Measurements from ENCODE around the gene GALNT7. TPM values are rescaled to one million over a fixed set of nuclear protein-coding genes. Genes with fewer than 3 reads are reported as not detected.

Gene GALNT7
- polyA plus RNA-seq, 1 donor, result 47.0 TPM

- H3K4me3 ChIP-seq (ENCODE audit: low read length), result peak within 1 kb of the TSS; percentile 99
- peaks cover 4% of the 10 kb centered on the region for H3K36me3 ChIP-seq (ENCODE audit: control insufficient read depth, insufficient read depth, low read length)
- H3K27ac ChIP-seq (ENCODE audit: low read length), result peak within 1 kb of the TSS; percentile 100
- peaks cover 3% of the 10 kb centered on the region for H3K4me1 ChIP-seq (ENCODE audit: control insufficient read depth, insufficient read depth, low read length)
- WGBS (ENCODE audit: insufficient coverage, low lambda C conversion rate), result 0% methylated on average over 1 of the region's 61 CpGs
- peak; percentile 100 for DNase-seq
- H3K9me3 ChIP-seq (ENCODE audit: control insufficient read depth, low read depth, low read length), result no peaks in the 10 kb centered on the region
- no peaks in the 10 kb centered on the region for H3K27me3 ChIP-seq (ENCODE audit: control insufficient read depth, insufficient read depth, low read length)
Measured at GRCh38 chr4:173334085-173334890, 165.7 kb downstream of the GALNT7 start, which contains the start of gene HMGB2. Gene HMGB2, minus strand, starts transcription at chr4:173334358. Its CDS starts 709 bp downstream, at chr4:173333649.

DNA sequence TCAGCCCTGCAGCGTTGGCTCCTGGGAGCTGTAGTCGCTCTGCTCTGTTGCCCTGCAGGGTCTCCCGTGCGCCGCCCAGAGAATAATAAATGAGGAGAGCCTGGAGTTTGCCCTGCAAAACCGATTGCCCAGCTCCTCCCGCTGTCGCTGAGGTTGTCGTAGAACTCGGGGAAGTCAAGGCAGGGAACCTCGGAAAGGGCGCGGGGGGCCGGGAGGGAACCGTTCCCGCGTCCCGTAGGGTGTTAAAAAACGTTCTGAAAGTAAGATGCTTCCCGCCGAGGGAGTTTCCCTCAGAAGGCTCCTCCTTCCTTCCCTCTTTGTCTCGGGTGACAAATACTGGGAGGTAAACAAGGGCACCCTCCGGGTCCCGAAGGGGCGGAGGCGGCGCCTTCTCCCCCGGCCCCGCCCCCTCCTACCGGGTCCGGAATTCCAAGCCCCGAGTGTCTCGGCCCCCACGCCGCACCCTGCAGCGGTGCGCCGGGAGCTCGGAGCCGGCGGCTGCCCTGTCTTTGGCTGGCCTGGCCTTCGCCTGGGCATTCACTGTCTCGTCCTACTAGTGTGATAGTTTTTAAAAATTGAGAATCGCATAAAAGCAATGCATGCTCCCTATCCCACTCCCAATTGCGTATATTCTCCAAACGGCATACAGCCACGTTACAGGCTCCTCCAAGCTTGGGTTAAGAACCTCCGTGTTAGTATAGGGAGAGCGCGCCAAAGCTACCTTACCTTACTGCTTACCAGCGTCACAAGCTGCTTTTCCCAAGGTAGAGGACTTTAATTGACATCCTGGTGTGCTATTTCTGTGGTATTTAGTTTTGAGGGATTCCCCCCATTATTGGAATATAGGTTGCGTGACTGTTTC is 166.5 kb downstream of the GALNT7 start:
- 30% methylated on average over 2 of the region's 52 CpGs for WGBS (ENCODE audit: insufficient coverage, low lambda C conversion rate)
- Histone ChIP-seq H3K27ac (ENCODE audit: low read length) (peak overlapping the region; percentile 92), H3K4me3 (ENCODE audit: low read length) (peak overlapping the region; percentile 67), H3K9me3 (ENCODE audit: control insufficient read depth, low read depth, low read length) (no peaks in the 10 kb centered on the region), H3K4me1 (ENCODE audit: control insufficient read depth, insufficient read depth, low read length) (peaks cover 3% of the 10 kb centered on the region), H3K27me3 (ENCODE audit: control insufficient read depth, insufficient read depth, low read length) (no peaks in the 10 kb centered on the region), H3K36me3 (ENCODE audit: control insufficient read depth, insufficient read depth, low read length) (no peaks in the 10 kb centered on the region)
- peak; percentile 74 to 92 for DNase-seq

GRCh38 chr4:173337463-173337862 is 168.9 kb downstream of the GALNT7 start:
- no peaks in the 10 kb centered on the region for H3K27me3 ChIP-seq (ENCODE audit: control insufficient read depth, insufficient read depth, low read length)
- WGBS (ENCODE audit: insufficient coverage, low lambda C conversion rate), result no CpG with 5 or more reads among the region's 2 CpGs
- H3K9me3 ChIP-seq (ENCODE audit: control insufficient read depth, low read depth, low read length), result no peaks in the 10 kb centered on the region
- peaks cover 3% of the 10 kb centered on the region for H3K4me1 ChIP-seq (ENCODE audit: control insufficient read depth, insufficient read depth, low read length)
- H3K4me3 ChIP-seq (ENCODE audit: low read length), result no peak overlapping the region
- DNase-seq, result no peak
- H3K36me3 ChIP-seq (ENCODE audit: control insufficient read depth, insufficient read depth, low read length), result no peaks in the 10 kb centered on the region
- H3K27ac ChIP-seq (ENCODE audit: low read length), result no peak overlapping the region

DNA sequence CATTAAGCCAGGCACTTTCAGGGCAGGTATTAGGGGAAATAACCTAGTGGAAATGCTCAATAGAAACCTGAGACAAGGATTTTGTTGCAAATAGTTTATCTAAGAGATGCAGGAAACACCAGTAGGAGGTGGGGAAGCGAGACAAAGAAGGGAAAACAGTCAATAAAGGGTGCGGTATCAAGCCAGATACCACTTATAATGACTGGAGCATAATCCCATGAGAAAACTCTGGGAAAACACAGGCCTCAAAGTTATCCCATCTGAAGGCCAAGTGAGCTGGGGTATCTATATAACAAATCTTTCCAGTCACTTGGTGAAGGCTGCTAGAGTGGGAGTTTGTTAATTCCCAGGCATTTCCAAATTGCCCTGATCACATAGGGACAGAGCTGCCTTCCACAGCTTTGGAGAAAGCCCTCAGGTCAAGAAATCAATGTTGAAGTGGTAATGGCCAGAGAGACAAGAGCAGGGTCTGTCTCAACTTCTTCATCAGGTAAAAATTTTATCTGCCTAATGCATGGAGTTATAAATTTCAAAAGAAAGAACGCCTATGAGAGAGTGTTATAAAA is 175.3 kb downstream of the GALNT7 start:
- no peak for DNase-seq
- Histone ChIP-seq H3K4me1 (ENCODE audit: control insufficient read depth, insufficient read depth, low read length) (no peaks in the 10 kb centered on the region), H3K4me3 (ENCODE audit: low read length) (no peak overlapping the region), H3K27me3 (ENCODE audit: control insufficient read depth, insufficient read depth, low read length) (no peaks in the 10 kb centered on the region), H3K27ac (ENCODE audit: low read length) (no peak overlapping the region), H3K9me3 (ENCODE audit: control insufficient read depth, low read depth, low read length) (no peaks in the 10 kb centered on the region), H3K36me3 (ENCODE audit: control insufficient read depth, insufficient read depth, low read length) (no peaks in the 10 kb centered on the region)
- 83% methylated on average over 1 of the region's 3 CpGs for WGBS (ENCODE audit: insufficient coverage, low lambda C conversion rate)

DNA sequence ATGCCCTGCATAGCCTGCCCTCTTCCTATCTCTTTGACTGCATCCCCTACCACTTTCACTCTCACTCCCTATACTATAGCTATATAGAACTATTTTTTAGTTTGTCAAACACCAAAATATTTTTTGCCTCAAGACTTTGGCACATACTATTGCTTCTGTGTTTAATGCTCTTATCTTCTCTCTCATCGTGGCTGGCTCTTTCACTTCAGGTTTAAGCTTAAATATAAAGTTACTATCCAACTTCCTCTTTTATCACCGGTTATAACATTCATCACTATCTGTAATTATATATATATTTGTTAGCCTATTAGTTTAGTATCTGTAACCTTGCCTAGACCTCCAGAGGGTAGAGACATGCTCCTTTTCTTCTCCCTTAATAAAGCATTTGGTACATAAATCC is 177.0 kb downstream of the GALNT7 start:
- DNase-seq, result no peak
- no peaks in the 10 kb centered on the region for H3K36me3 ChIP-seq (ENCODE audit: control insufficient read depth, insufficient read depth, low read length)
- H3K4me3 ChIP-seq (ENCODE audit: low read length), result no peak overlapping the region
- 20% methylated on average over 1 of the region's 2 CpGs for WGBS (ENCODE audit: insufficient coverage, low lambda C conversion rate)
- no peak overlapping the region for H3K27ac ChIP-seq (ENCODE audit: low read length)
- H3K4me1 ChIP-seq (ENCODE audit: control insufficient read depth, insufficient read depth, low read length), result no peaks in the 10 kb centered on the region
- H3K9me3 ChIP-seq (ENCODE audit: control insufficient read depth, low read depth, low read length), result no peaks in the 10 kb centered on the region
- no peaks in the 10 kb centered on the region for H3K27me3 ChIP-seq (ENCODE audit: control insufficient read depth, insufficient read depth, low read length)

DNA sequence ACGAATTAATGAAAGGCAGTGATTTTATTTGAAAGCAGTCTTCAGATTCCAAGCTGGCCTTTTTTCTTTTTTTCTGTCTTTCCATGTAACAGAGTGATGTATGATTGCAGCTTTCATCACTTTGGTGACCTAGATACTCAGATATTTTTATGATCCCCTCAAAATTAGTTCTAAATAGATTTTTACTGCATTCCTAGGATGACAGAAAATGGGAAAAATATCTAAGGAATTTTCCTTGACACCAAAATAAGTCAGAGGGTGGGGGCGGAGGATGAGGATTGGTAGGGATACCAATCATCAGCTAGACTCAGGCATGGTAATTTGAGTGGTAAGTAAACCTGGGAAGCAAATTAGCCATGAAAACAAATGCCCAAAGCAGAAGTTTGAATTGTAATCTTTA is 177.5 kb downstream of the GALNT7 start:
- H3K4me3 ChIP-seq (ENCODE audit: low read length), result no peak overlapping the region
- WGBS (ENCODE audit: insufficient coverage, low lambda C conversion rate), result 100% methylated on average over 2 of the region's 2 CpGs

DNA sequence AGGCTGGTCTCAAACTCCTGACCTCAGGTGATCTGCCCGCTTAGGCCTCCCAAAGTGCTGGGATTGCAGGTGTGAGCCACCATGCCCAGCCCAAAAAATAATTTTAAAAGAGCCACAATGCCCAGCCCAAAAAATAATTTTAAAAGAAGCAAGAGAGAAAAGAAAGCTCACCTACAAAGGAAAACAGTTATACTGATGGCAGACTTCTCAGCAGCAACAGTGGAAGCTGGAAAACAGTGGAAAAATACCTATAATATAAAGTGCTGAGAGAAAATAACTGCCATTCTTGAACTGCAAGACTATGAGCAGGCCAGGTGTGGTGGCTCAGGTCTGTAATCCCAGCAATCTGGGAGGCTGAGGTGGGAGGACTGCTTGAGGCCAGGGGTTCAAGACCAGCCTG is 178.9 kb downstream of the GALNT7 start:
- no peak overlapping the region for H3K27ac ChIP-seq (ENCODE audit: low read length)
- no peak overlapping the region for H3K4me3 ChIP-seq (ENCODE audit: low read length)
- H3K9me3 ChIP-seq (ENCODE audit: control insufficient read depth, low read depth, low read length), result no peaks in the 10 kb centered on the region
- WGBS (ENCODE audit: insufficient coverage, low lambda C conversion rate), result no CpG with 5 or more reads among the region's 1 CpG
- no peaks in the 10 kb centered on the region for H3K27me3 ChIP-seq (ENCODE audit: control insufficient read depth, insufficient read depth, low read length)
- DNase-seq, result no peak
- no peaks in the 10 kb centered on the region for H3K36me3 ChIP-seq (ENCODE audit: control insufficient read depth, insufficient read depth, low read length)
- no peaks in the 10 kb centered on the region for H3K4me1 ChIP-seq (ENCODE audit: control insufficient read depth, insufficient read depth, low read length)

More for the DNA sequence above, 177.5 kb downstream of the GALNT7 start:
- no peaks in the 10 kb centered on the region for H3K9me3 ChIP-seq (ENCODE audit: control insufficient read depth, low read depth, low read length)
- no peaks in the 10 kb centered on the region for H3K27me3 ChIP-seq (ENCODE audit: control insufficient read depth, insufficient read depth, low read length)
- DNase-seq, result no peak
- no peaks in the 10 kb centered on the region for H3K4me1 ChIP-seq (ENCODE audit: control insufficient read depth, insufficient read depth, low read length)
- no peak overlapping the region for H3K27ac ChIP-seq (ENCODE audit: low read length)
- H3K36me3 ChIP-seq (ENCODE audit: control insufficient read depth, insufficient read depth, low read length), result no peaks in the 10 kb centered on the region

DNA sequence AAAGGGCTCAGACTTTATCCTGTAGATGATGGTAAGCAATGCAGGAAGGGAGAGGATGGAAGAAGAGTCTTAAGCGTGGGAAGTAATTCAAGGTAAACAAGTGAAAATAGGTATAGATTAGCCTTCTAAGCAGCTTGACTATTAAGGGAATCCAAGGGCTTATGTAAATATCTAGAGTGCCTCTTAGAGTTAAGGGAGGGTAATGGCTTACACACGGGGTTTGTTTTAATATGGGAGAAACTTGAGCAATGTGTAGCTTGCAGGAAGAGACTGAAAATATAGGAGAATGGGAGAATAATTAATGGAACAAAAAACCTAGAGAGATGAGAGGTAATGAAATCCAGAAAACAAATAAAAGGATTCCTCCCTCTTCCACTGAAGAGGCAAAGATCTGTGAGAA is 189.3 kb downstream of the GALNT7 start:
- DNase-seq, result no peak
- no peak overlapping the region for H3K4me3 ChIP-seq (ENCODE audit: low read length)
- no peaks in the 10 kb centered on the region for H3K4me1 ChIP-seq (ENCODE audit: control insufficient read depth, insufficient read depth, low read length)
- no peaks in the 10 kb centered on the region for H3K27me3 ChIP-seq (ENCODE audit: control insufficient read depth, insufficient read depth, low read length)
- H3K36me3 ChIP-seq (ENCODE audit: control insufficient read depth, insufficient read depth, low read length), result no peaks in the 10 kb centered on the region
- H3K9me3 ChIP-seq (ENCODE audit: control insufficient read depth, low read depth, low read length), result no peaks in the 10 kb centered on the region
- H3K27ac ChIP-seq (ENCODE audit: low read length), result no peak overlapping the region
- WGBS (ENCODE audit: insufficient coverage, low lambda C conversion rate), result 21% methylated on average over 2 of the region's 2 CpGs

DNA sequence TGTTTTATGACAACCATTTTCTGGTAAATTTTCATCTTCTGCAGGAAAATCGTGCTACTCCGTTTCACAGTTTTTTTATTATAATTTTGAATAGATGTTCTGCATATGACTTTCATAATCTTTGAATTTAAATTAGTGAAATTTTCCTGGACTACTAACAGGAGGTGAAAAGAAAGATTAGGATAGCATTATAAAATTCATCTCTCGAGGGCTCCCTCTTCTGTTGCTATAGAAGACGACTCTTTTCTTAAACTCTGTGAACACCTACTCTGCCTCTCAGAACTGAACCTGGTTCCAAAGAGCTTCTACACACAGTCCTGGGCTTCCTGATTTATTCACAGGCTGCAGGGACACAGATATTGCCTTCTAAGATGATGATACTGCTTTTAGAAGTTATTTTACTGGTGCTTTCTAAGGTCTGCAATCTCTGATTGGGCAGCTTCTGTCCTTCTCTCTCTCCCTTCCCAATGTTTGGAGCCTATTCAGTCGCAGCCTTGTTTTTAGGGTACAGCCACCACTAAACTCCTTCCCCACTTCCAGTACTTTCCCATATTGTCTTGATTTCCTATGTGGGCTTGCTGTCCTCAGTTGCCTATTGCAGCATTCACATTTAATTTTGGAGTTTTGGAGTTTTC is 192.1 kb downstream of the GALNT7 start:
- Histone ChIP-seq H3K27me3 (ENCODE audit: control insufficient read depth, insufficient read depth, low read length) (no peaks in the 10 kb centered on the region), H3K27ac (ENCODE audit: low read length) (no peak overlapping the region), H3K9me3 (ENCODE audit: control insufficient read depth, low read depth, low read length) (no peaks in the 10 kb centered on the region), H3K4me1 (ENCODE audit: control insufficient read depth, insufficient read depth, low read length) (no peaks in the 10 kb centered on the region), H3K4me3 (ENCODE audit: low read length) (no peak overlapping the region), H3K36me3 (ENCODE audit: control insufficient read depth, insufficient read depth, low read length) (no peaks in the 10 kb centered on the region)
- 100% methylated on average over 1 of the region's 5 CpGs for WGBS (ENCODE audit: insufficient coverage, low lambda C conversion rate)
- DNase-seq, result no peak

- Histone ChIP-seq H3K4me1 (ENCODE audit: control insufficient read depth, insufficient read depth, low read length) (no peaks in the 10 kb centered on the region), H3K27ac (ENCODE audit: low read length) (no peak overlapping the region), H3K9me3 (ENCODE audit: control insufficient read depth, low read depth, low read length) (no peaks in the 10 kb centered on the region), H3K4me3 (ENCODE audit: low read length) (no peak overlapping the region), H3K36me3 (ENCODE audit: control insufficient read depth, insufficient read depth, low read length) (no peaks in the 10 kb centered on the region), H3K27me3 (ENCODE audit: control insufficient read depth, insufficient read depth, low read length) (no peaks in the 10 kb centered on the region)
- WGBS (ENCODE audit: insufficient coverage, low lambda C conversion rate), result 93% methylated on average over 3 of the region's 3 CpGs
- no peak for DNase-seq
Measured at GRCh38 chr4:173362666-173363065, 194.1 kb downstream of the GALNT7 start.

Measured in large intestine (tissue), 3 donors.